Aorta (tissue), 5 donors: ENCODE measurements around the gene TFPT. TPM values are rescaled to one million over a fixed set of nuclear protein-coding genes. Genes with fewer than 3 reads are reported as not detected.
A peak's percentile ranks its signal among the peaks of the same experiment; 100 is the strongest.

Experiments
- ATAC-seq: fragments of 200-7000 bp; cut with Tn5 transposase; one replicate; pipeline ENCODE4 v1.9.1; 2022; ENCODE audit warnings: moderate library complexity; ENCODE audit not compliant: low FRiP score
- DNase-seq, 2 donors: peaks; one replicate each; pipeline ENCODE4 v3.0.0-alpha.2; 2020
- H3K27ac ChIP-seq, 2 donors: one replicate each; pipeline ENCODE4 v1.5.1; 2013; ENCODE audit warnings: low read length in 2 of 2, mild to moderate bottlenecking in 2 of 2, moderate library complexity in 2 of 2, control low read depth in 1 of 2, inconsistent platforms in 1 of 2, low read depth in 1 of 2
- H3K27me3 ChIP-seq, 2 donors: one replicate each; pipeline ENCODE4 v1.6.1; 2013; ENCODE audit warnings: control low read depth in 1 of 2, low read length in 1 of 2, mild to moderate bottlenecking in 1 of 2, moderate library complexity in 1 of 2; ENCODE audit not compliant: insufficient read depth in 2 of 2, control insufficient read depth in 1 of 2
- H3K36me3 ChIP-seq, 2 donors: one replicate each; pipeline ENCODE4 v1.6.1; 2013; ENCODE audit warnings: control low read depth in 1 of 2, low read length in 1 of 2, mild to moderate bottlenecking in 1 of 2; ENCODE audit not compliant: insufficient read depth in 2 of 2, control insufficient read depth in 1 of 2
- H3K4me1 ChIP-seq, 2 donors: one replicate each; pipeline ENCODE4 v1.6.1; 2013; ENCODE audit warnings: low read length in 2 of 2, control low read depth in 1 of 2, mild to moderate bottlenecking in 1 of 2, moderate library complexity in 1 of 2; ENCODE audit not compliant: insufficient read depth in 2 of 2, control insufficient read depth in 1 of 2
- H3K4me3 ChIP-seq, 2 donors: one replicate each; pipeline ENCODE4 v1.5.1; 2013; ENCODE audit warnings: low read length in 2 of 2, control low read depth in 1 of 2, mild to moderate bottlenecking in 1 of 2
- H3K9me3 ChIP-seq: one replicate; pipeline ENCODE4 v1.6.1; 2013; ENCODE audit warnings: mild to moderate bottlenecking, low read length; ENCODE audit not compliant: control insufficient read depth
- WGBS, 2 donors: extraction: QIAGEN DNeasy Blood & Tissue Kit; methylation state at CpG; one replicate each; pipeline ENCODE4 v1.1.7; 2013; 5-methylcytosine and 5-hydroxymethylcytosine counted together
- intact Hi-C, 2 donors: fragments of 100-400 bp; cut with DNase I; formaldehyde crosslinking; loops; one replicate each; pipeline versions ENCODE4 v1.14.2 to v1.15.0; 2022
- polyA plus RNA-seq, 2 donors: library from polyadenylated mRNA; stranded (reverse); fragments of 200-250 nt; gene quantifications; one replicate each; pipeline ENCODE4 v1.2.3, GENCODE V29; 2013
- total RNA-seq, 2 donors: library from RNA; stranded (reverse); fragmentation: NEBNext Ultra II Directional; extraction: Animal tissue kit (Norgen Biotek cat#: 25700); gene quantifications; one replicate each; pipeline ENCODE4 v1.2.1, GENCODE V29; 2021
- donor health status: healthy with polysubstance abuse.
- donor health status: Bipolar disorder and iron deficiency.
- donor health status: DM: no; HTN: no; CAD: no.
- donor health status: DM: no; HTN: no; CAD: no.
- donor health status: DM: yes; HTN: yes; CAD: no.

The TFPT gene
- total and polyA plus RNA-seq, 4 donors = 8.3 to 29.4 (median 15.1) TPM

DNA sequence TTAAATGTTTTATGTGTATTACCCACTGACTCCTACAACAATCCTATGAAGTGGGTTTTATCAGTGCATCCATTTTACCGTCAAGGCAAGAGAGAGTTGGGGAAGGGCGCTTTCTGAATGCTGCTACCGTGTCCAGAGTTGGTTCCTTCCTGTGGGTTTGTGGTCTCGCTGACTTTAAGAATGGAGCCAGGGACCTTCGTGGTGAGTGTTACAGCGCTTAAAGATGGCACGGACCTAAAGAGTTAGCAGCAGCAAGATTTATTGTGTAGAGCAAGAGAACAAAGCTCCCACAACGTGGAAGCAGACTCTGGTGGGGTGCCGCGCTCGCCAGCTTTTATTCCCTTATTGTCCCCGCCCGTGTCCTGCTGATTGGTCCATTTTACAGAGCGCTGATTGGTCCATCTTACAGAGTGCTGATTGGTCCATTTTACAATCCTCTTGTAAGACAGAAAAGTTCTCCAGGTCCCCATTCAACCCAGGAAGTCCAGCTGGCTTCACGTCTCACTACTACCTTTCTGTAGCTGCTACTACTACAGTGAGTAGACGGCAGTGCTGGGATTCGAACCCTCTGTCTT, 20.9 kb downstream of the TFPT start:
- ATAC-seq (no peak), DNase-seq (peak in 1 of 2 donors; percentile 36)
- Histone ChIP-seq H3K36me3 (no peaks in the 10 kb centered on the region), H3K9me3 (no peaks in the 10 kb centered on the region), H3K4me3 (no peak overlapping the region), H3K27ac (no peak overlapping the region), H3K4me1 (no peaks in the 10 kb centered on the region), H3K27me3 (no peaks in the 10 kb centered on the region)
- 84 to 86% methylated on average over 17 of the region's 17 CpGs for WGBS, 2 donors
- intact Hi-C loops = no loop called here

DNA sequence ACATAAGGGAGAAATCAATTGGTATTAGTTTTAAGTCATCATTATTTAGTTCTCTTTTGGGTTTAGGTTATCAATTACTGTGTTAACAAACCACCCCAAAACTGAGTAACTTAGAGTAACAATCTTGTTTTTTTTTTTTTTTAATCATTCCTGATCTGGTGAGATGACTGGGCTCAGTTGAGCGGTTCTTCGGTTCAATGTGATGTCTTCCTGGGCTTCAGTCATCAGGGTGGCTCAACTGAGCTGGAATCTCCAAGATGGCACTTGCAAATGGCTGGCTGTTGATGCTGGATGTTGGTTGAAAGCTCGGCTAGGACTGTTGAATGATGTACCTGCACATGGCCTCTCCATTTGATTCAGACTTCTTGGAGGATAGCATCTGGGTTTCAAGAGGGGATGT, 31.0 kb downstream of the TFPT start:
- H3K9me3 ChIP-seq = peaks cover 6% of the 10 kb centered on the region

DNA sequence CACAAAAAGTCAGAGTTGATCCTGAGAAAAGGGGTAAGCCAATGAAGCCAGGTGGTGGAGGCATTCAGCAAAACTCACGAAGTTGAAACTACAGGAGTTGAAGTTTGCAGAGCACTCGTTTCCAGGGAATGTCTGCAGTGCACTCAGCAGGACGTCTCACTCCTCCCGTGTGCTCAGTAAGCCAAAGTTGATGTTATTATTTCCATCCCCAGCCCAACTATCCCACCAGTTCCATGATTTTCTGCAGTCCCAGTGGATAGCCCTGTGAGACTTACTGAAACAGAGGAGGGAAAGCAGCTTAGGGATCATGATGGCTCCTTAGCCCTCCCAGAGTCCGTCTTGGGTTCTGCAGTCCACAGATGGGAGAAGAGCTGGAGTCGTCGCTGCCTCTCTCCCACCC, 34.4 kb downstream of the TFPT start, which contains the start of gene TARM1:
TARM1 (minus strand) TSS at position 334 of the 400 bp plus-strand sequence; CDS start at position 309, 25 bp downstream.
- no peak for ATAC-seq
- intact Hi-C loops = no loop called here
- Histone ChIP-seq H3K27ac (no peak within 1 kb of the TSS), H3K4me3 (no peak within 1 kb of the TSS), H3K36me3 (no peaks in the 10 kb centered on the region), H3K9me3 (peaks cover 6% of the 10 kb centered on the region), H3K4me1 (no peaks in the 10 kb centered on the region), H3K27me3 (no peaks in the 10 kb centered on the region)
- WGBS, 2 donors = 74 to 81% methylated on average over 7 of the region's 7 CpGs
- DNase-seq = peak in 1 of 2 donors; percentile 22

More for the DNA sequence above, 31.0 kb downstream of the TFPT start:
- no peaks in the 10 kb centered on the region for H3K27me3 ChIP-seq
- no peak overlapping the region for H3K27ac ChIP-seq
- H3K4me3 ChIP-seq = no peak overlapping the region
- intact Hi-C loops = no loop called here
- WGBS, 2 donors = 89 to 93% methylated on average over 3 of the region's 3 CpGs
- no peaks in the 10 kb centered on the region for H3K4me1 ChIP-seq
- DNase-seq = no peak
- no peaks in the 10 kb centered on the region for H3K36me3 ChIP-seq
- no peak for ATAC-seq

- 76 to 86% methylated on average over 5 of the region's 5 CpGs for WGBS, 2 donors
- H3K36me3 ChIP-seq = no peaks in the 10 kb centered on the region
- no peaks in the 10 kb centered on the region for H3K27me3 ChIP-seq
- peaks cover 9% of the 10 kb centered on the region for H3K9me3 ChIP-seq
- no peak overlapping the region for H3K27ac ChIP-seq
- intact Hi-C loops = no loop called here
- ATAC-seq = no peak
- DNase-seq = no peak
- no peaks in the 10 kb centered on the region for H3K4me1 ChIP-seq
- H3K4me3 ChIP-seq = no peak overlapping the region
These were observed 38.1 kb downstream of the TFPT start for GRCh38 chr19:54077334-54077733.

DNA sequence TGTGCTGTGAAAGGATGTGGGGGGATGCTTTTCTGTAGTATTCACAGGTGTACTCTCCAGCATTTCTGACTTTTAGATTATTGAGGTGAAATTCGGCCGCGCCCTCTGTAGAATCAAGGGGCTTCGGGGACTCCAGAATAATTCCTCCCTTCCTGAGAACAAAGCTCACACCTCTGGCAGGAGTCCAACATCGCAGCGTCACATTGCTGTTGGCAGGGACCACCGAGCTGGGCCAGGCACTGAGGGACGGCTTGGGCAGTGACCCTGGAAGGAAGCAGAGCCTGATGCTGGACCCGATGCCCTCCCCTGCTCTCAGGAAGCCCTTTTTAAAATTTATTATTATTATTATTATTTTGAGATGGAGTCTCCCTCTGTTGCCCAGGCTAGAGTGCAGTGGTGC, 40.6 kb downstream of the TFPT start:
- no peak overlapping the region for H3K4me3 ChIP-seq
- H3K36me3 ChIP-seq = no peaks in the 10 kb centered on the region
- H3K4me1 ChIP-seq = no peaks in the 10 kb centered on the region
- intact Hi-C loops = no loop called here
- H3K9me3 ChIP-seq = peaks cover 2% of the 10 kb centered on the region
- H3K27ac ChIP-seq = no peak overlapping the region
- ATAC-seq (no peak), DNase-seq (peak in 1 of 2 donors; percentile 63)
- no peaks in the 10 kb centered on the region for H3K27me3 ChIP-seq
- 70 to 77% methylated on average over 9 of the region's 9 CpGs for WGBS, 2 donors

DNA sequence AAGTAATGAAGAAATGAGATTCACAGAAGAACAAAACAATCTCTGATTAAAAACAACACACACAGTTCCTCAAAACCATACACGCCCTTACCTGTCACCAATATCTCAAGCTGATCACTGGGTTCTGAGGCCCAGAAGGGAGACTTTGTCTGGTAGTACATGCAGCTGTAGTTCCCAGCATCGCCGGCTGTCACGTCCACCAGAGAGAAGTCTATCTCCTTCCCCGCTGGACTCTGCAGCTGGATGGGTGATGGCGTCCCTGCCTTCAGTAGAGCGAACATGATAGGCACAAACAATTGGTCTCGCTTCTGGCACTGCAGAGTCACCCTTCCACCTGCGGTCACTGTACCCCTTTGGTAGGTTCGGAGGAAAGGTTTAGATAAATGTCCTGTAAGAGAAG, 41.6 kb downstream of the TFPT start:
- no peak for ATAC-seq
- peak in 1 of 2 donors; percentile 27 for DNase-seq
- no peaks in the 10 kb centered on the region for H3K27me3 ChIP-seq
- 83 to 85% methylated on average over 10 of the region's 10 CpGs for WGBS, 2 donors
- peaks cover 2% of the 10 kb centered on the region for H3K9me3 ChIP-seq
- H3K4me3 ChIP-seq = no peak overlapping the region
- no peaks in the 10 kb centered on the region for H3K4me1 ChIP-seq
- H3K27ac ChIP-seq = no peak overlapping the region
- intact Hi-C loops = no loop called here
- no peaks in the 10 kb centered on the region for H3K36me3 ChIP-seq

- ATAC-seq = no peak
- peaks cover 6% of the 10 kb centered on the region for H3K9me3 ChIP-seq
- no peak overlapping the region for H3K27ac ChIP-seq
- intact Hi-C loops = no loop called here
- no peaks in the 10 kb centered on the region for H3K36me3 ChIP-seq
- WGBS, 2 donors = 66 to 74% methylated on average over 5 of the region's 5 CpGs
- no peaks in the 10 kb centered on the region for H3K27me3 ChIP-seq
- no peaks in the 10 kb centered on the region for H3K4me1 ChIP-seq
- DNase-seq = peak in 1 of 2 donors; percentile 4
- no peak overlapping the region for H3K4me3 ChIP-seq
These were observed 46.0 kb downstream of the TFPT start for GRCh38 chr19:54069470-54069869.

GRCh38 chr19:54063350-54064116, 51.9 kb downstream of the TFPT start, which contains the start of gene VSTM1:
Gene VSTM1, minus strand, starts transcription at chr19:54063897. Its CDS starts 120 bp downstream, at chr19:54063777.
- WGBS, 2 donors = 81 to 82% methylated on average over 34 of the region's 34 CpGs
- no peak within 1 kb of the TSS for H3K27ac ChIP-seq
- no peaks in the 10 kb centered on the region for H3K36me3 ChIP-seq
- H3K4me3 ChIP-seq = no peak within 1 kb of the TSS
- intact Hi-C loops = no loop called here
- ATAC-seq = no peak
- DNase-seq = peak in 1 of 2 donors; percentile 63
- peaks cover 3% of the 10 kb centered on the region for H3K9me3 ChIP-seq
- H3K4me1 ChIP-seq = no peaks in the 10 kb centered on the region
- no peaks in the 10 kb centered on the region for H3K27me3 ChIP-seq

GRCh38 chr19:54062643-54063042, 52.8 kb downstream of the TFPT start:
- H3K9me3 ChIP-seq = peaks cover 3% of the 10 kb centered on the region
- intact Hi-C loops = no loop called here
- H3K4me1 ChIP-seq = no peaks in the 10 kb centered on the region
- H3K27me3 ChIP-seq = no peaks in the 10 kb centered on the region
- H3K27ac ChIP-seq = no peak overlapping the region
- WGBS, 2 donors = 77 to 78% methylated on average over 9 of the region's 9 CpGs
- ATAC-seq = no peak
- no peak overlapping the region for H3K4me3 ChIP-seq
- H3K36me3 ChIP-seq = no peaks in the 10 kb centered on the region
- DNase-seq = peak; percentile 57 to 61
